Measurements from ENCODE around the gene ASTN2. TPM values are rescaled to one million over a fixed set of nuclear protein-coding genes. Genes with fewer than 3 reads are reported as not detected.

The ASTN2 gene
- total and polyA plus RNA-seq, 9 of the 15 experiments (the other 6 are each of a cell fraction or from before 2014, with no cell fraction given), result 0.56 to 3.5 (median 1.9) TPM

GRCh38 chr9:116422119-116422979 lies 992.5 kb downstream of the ASTN2 start (continued):
- TF ChIP-seq EWSR1 (IDR thresholded peaks at IDR 0.05; ENCODE audit: borderline replicate concordance, low read depth, partially characterized antibody) (no peak), MEIS2 (IDR thresholded peaks at IDR 0.05; ENCODE audit: partially characterized antibody) (peak; percentile 54), GABPB1 (CRISPR knock-in tag; IDR thresholded peaks at IDR 0.05) (no peak), GABPB2 (CRISPR knock-in tag; conservative IDR thresholded peaks at IDR 0.05) (no peak), SNIP1 (IDR thresholded peaks at IDR 0.05; ENCODE audit: low read depth) (no peak), SMAD4 (CRISPR knock-in tag; conservative IDR thresholded peaks at IDR 0.05) (peak; percentile 84), ZNF561 (CRISPR knock-in tag; conservative IDR thresholded peaks at IDR 0.05) (no peak), TAF1 (IDR thresholded peaks at IDR 0.05; ENCODE audit: control insufficient read depth, extremely low read depth, insufficient read depth, low read length, severe bottlenecking) (no peak), MCM5 (IDR thresholded peaks at IDR 0.05; ENCODE audit: low read depth) (no peak), ATF3 (IDR thresholded peaks at IDR 0.05) (peak; percentile 95), ATF3 (CRISPR knock-in tag; conservative IDR thresholded peaks at IDR 0.05) (peak; percentile 81), JUN (IDR thresholded peaks at IDR 0.05; ENCODE audit: borderline replicate concordance, low read depth, low read length) (peak; percentile 93), JUN (CRISPR knock-in tag; IDR thresholded peaks at IDR 0.05; ENCODE audit: borderline replicate concordance) (no peak), FOXO4 (CRISPR knock-in tag; IDR thresholded peaks at IDR 0.05) (no peak), RNF219 (CRISPR knock-in tag; IDR thresholded peaks at IDR 0.05) (no peak), TBP (optimal IDR thresholded peaks at IDR 0.05; ENCODE audit: low read depth, low read length) (no peak), MTA3 (IDR thresholded peaks at IDR 0.05; ENCODE audit: borderline replicate concordance) (no peak; the same call in 1 of the 2 replicates), CBX8 (IDR thresholded peaks at IDR 0.05; ENCODE audit: borderline replicate concordance, extremely low read depth, low read depth, low read length, poor library complexity, severe bottlenecking) (no peak)
- TF ChIP-seq, protein P1, sequence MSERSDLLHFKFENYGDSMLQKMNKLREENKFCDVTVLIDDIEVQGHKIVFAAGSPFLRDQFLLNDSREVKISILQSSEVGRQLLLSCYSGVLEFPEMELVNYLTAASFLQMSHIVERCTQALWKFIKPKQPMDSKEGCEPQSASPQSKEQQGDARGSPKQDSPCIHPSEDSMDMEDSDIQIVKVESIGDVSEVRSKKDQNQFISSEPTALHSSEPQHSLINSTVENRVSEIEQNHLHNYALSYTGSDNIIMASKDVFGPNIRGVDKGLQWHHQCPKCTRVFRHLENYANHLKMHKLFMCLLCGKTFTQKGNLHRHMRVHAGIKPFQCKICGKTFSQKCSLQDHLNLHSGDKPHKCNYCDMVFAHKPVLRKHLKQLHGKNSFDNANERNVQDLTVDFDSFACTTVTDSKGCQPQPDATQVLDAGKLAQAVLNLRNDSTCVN (CRISPR knock-in tag; IDR thresholded peaks at IDR 0.05), result no peak

Data from K562 (cell line).